Measurements from ENCODE around the gene SEPTIN10.

GRCh38 chr2:109555346-109555900, 58.3 kb downstream of the SEPTIN10 start:
- no peak for TF ChIP-seq POLR2AphosphoS5 (IDR thresholded peaks at IDR 0.05; ENCODE audit: low read depth, low read length)
- TF ChIP-seq CTCF (IDR thresholded peaks at IDR 0.05) = no peak
- TF ChIP-seq REST (IDR thresholded peaks at IDR 0.05; ENCODE audit: insufficient read depth in 1 of 2, low read depth in 2 of 2, low read length in 1 of 2) = no peak
- no peak for TF ChIP-seq TCF7L2 (IDR thresholded peaks at IDR 0.05; ENCODE audit: low read depth, low read length)
